ENCODE measurements around the gene TXNIP.
"Not testable (repeated sequence)": the region's sequence is repeated elsewhere in the genome, so short reads cannot be mapped to it uniquely, and the experiment has no call there.

The TXNIP gene, protein sequence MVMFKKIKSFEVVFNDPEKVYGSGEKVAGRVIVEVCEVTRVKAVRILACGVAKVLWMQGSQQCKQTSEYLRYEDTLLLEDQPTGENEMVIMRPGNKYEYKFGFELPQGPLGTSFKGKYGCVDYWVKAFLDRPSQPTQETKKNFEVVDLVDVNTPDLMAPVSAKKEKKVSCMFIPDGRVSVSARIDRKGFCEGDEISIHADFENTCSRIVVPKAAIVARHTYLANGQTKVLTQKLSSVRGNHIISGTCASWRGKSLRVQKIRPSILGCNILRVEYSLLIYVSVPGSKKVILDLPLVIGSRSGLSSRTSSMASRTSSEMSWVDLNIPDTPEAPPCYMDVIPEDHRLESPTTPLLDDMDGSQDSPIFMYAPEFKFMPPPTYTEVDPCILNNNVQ

DNA sequence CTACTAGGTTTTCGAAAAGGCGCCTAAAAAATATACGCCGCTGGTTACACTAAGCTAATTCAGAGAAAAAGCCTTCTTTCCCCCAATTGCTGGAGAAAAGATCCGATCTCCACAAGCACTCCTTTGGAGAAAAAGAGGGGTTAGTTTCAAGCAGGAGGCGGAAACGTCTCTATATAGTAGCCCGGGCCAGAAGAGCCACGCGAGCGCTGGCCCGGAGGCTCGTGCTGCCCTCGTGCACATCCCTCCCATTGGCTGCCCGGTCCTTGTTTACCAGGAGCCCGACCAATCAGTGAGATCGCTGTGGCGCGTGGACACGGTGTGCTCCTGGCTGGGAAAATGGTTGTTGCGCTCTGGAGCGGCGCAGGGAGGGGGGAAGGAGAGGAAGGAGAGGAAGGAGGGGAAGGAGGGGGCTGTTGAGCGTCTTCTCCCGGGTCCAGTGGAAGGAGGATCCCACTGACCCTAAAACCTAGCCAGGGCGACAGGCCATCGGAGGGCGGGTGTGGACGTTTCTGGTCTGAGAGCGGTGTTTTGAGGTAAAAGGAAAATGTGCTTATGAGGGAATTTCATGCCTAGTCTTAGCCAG lies at the start of gene TXNIP:
Gene TXNIP (minus strand): TSS at position 147 of the 583 bp plus-strand sequence. CDS start 313 bp downstream, outside the sequence.
- DNase-seq (ENCODE audit: low read depth), result peak; percentile 83

DNA sequence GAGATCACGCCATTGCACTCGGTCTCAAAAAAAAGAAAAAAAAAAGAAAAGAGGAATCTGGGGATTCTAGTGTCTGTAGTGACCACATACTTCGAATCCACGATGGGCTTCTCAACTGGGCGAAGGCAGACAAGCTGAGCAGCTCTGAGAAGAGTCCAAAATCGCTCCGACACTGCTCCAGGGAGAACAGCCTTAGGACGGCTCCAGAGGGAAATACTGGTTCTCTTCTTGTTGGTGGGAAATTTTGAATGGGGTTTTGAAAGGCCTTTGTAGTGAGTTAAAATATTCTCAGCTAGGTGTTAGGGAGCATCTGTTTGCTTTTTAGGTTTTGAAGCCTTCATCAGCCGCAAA lies 43.4 kb upstream of the TXNIP start:
- no peak for DNase-seq (ENCODE audit: low read depth)

DNA sequence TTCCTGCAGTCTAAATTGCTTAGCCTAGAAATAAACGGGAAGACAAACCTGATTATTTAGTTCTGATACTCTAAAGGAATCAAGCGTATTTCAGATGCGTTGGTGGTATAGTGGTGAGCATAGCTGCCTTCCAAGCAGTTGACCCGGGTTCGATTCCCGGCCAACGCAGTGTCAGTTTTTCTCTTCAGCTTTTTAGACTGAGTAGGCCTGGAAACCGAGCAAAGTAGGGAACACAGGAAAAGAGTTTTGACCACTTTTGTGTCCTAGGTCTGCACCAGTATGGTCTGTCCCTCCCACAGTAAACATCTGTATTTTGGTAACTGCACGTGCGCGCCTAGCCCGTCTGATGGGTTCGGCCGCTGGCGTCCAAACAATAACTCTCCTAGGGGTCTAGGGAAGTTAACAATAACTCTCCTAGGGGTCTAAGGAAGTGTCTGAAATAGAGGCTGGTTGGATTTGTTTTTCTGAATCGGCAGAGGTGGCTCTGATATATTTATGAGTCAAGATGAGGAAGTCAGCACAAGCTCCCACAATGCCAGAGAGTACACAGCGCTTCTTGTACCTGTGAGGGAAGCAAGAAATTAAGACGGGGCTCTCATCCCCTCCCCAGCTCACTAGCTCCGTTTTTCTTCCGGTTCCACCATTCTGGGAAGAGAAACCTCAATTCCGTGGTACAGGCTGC lies 40.7 kb upstream of the TXNIP start:
- peak; percentile 84 for DNase-seq (ENCODE audit: low read depth)

DNA sequence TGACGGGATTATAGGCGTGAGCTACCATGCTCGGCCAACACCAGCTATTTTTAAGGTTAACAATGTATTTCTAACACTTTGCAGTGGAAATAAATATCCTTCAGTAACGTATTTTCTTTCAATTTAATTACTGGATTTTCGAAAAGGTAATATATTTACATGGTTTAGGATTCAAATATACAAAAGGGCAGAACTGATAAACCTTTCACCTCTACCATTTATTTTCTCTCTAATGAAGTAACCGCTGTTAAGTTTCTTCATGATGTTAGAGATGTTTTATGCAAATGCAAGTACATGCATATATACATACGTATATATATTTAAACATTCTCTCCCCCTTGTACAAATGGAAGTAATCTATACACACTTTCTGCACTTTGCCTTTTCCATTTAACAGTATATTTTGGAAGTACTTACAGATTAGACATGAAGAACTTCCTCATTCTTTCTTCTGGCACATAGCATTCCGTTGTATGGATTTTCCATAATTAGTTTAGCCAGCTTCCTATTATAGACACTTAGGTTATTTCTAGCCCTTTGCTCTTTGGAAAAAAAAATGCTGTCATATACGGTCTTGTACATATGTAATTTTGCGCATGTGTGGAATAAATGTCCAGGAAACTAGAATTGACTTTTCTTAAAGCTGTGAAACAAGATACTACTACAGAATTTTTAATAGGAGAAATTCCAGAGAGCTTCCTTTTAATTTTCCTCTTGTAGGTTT lies 40.0 kb upstream of the TXNIP start:
- DNase-seq (ENCODE audit: low read depth), result peak; percentile 35

DNA sequence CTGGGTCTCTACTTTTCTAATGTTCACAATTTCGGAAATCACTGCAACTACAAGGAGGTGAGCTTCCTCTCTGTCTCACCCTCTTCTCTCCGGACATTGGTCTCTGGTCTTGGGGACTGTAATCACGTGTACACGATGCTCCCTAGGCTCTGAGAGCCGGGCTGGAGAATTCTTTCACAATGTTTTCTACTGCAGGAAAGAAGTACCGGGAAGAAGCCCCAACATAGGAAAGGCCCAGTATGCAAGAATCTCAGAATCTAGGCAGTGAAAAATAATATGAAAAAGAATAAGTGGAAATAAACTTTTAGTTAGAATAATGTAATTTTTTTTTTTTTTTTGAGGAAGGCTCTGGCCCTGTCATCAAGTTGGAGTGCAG lies 38.7 kb upstream of the TXNIP start:
- DNase-seq (ENCODE audit: low read depth), result peak; percentile 51

DNA sequence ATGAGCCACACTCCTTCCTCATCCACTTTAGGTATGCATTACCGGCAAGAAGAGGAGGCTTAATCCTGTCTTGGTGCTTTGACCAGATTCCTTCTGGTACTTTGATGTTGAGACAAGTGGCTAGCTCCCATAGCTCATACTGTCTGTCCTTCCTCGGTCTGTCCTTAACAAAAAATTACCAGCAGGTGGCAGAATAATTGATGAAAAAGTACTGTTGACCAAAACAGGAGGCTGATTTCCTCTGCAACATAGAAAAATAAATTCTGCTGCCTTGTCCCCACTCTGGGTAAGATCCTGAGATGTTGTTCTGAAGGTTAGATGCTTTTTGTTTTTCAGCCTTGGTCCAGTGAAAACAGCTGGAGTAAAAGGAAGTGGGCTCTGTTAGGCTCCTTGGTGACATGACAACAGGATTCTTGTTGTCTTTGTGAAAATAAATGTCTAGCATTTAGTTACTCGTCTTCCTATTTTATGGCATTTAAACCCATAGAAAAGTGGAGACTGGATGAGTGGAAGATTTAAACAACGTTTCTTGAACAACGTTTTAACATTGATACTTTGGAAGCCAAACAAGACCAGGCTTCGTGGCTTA lies 36.3 kb upstream of the TXNIP start:
- DNase-seq (ENCODE audit: low read depth), result no peak

DNA sequence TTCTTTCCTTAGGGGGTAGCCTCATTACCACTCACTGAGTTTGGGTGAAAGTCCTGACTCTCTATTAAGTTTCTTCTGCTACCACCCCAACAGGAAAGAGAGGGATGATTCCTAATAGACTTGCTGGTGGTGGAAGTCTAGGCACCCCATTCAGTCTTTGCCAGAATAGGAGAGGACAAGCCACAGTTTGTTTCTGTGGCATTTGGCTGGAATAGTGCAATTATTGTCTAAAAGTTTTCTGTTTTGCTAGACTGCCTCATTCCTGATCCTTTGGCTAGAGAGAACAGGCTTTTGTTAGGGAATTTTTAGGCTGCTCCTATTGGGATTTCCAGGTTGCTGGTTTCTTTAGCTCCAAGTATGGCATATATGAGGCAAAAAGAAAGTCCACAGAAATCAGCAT lies 35.1 kb upstream of the TXNIP start:
- no peak for DNase-seq (ENCODE audit: low read depth)

DNA sequence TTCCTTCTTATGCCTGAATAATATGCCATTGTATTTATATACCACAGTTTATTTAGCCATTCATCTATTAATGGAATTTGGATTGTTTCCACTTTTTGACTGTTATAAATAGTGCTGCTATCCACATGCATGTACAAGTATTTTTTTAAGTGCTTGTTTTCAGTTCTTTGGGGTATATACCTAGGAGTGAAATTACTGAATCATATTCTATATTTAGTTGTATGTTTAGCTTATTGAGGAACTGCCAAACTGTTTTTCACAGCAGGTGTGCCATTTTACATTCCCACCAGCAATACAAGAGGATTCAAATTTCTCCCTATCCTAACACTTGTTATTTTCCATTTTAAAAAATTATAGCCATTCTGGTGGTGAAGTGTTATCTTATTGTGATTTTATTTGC lies 32.7 kb upstream of the TXNIP start:
- no peak for DNase-seq (ENCODE audit: low read depth)

DNA sequence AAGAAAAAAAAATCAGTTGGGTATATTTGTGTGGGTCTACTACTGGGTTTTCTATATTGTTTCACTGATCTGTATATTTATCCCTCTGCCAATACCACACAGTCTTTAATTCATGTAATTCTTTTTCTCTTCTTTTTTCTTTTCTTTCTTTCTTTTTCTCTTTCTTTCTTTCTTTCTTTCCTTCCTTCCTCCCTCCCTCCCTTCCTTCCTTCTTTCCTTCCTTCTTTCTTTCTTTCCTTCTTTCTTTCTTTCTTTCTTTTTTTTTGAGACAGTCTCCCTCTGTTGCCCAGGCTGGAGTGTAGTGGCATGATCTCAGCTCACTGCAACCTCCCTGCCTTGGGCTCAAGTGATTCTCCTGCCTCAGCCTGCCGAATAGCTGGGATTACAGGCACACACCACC lies 30.3 kb upstream of the TXNIP start:
- DNase-seq (ENCODE audit: low read depth), result not testable (repeated sequence)

DNA sequence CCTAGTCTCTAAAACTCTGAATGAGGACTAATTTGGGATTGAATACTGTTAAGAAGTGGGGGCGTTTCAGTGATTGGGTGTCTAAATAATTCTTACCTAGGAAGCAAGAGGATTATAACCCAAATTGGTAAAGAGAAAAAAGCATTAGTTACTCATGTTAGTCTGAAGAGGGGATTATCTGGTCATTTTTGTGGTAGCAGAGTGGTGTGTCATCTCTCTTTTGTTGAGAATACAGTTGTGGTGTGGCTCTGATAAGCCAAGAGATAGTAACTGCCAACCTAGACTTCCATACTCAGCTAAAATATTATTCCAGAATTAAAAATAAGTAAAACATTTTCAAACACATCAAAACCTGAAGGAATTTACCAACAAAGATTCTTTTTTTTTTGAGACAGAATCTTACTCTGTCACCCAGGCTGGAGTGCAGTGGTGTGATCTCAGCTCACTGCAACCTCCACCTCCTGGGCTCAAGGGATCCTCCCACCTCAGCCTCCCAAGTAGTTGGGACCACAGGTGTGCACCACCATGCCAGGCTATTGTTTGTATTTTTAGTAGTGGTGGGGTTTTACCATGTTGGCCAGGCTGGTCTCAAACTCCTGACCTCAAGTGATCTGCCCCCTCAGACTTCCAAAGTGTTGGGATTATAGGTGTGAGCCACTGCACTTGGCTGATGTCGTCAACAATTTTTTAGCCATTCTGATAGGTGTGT lies 29.6 kb upstream of the TXNIP start:
- not testable (repeated sequence) for DNase-seq (ENCODE audit: low read depth)

DNA sequence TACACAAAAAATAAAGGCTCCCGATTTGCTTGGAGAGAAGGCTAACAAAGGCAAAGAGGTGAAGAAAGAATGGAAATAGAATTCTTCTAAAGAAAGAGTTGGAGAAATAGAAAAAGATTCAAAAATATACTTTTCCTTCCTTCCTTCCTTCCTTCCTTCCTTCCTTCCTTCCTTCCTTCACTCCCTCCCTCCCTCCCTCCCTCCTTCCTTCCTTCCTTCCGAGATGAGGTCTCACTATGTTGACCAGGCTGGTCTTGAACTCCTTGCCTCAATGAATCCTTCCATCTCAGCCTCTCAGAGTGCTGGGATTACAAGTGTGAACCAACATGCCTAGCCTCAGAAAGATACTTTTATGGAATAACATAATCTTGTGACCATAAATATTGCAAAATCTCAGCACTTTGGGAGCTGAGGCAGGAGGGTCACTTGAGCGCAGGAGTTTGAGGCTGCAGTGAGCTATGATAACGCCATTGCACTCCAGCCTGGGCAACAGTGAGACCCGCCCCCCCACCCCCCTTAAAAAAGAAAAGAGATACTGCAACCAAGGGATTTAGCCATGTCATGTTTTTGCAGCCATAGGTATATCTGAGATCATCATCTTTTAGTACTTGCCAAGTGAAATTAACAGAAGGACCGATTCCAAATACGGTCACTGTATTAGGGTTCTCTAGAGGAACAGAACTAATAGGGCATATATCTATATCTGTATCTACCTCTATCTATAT lies 26.2 kb upstream of the TXNIP start:
- DNase-seq (ENCODE audit: low read depth), result no peak

DNA sequence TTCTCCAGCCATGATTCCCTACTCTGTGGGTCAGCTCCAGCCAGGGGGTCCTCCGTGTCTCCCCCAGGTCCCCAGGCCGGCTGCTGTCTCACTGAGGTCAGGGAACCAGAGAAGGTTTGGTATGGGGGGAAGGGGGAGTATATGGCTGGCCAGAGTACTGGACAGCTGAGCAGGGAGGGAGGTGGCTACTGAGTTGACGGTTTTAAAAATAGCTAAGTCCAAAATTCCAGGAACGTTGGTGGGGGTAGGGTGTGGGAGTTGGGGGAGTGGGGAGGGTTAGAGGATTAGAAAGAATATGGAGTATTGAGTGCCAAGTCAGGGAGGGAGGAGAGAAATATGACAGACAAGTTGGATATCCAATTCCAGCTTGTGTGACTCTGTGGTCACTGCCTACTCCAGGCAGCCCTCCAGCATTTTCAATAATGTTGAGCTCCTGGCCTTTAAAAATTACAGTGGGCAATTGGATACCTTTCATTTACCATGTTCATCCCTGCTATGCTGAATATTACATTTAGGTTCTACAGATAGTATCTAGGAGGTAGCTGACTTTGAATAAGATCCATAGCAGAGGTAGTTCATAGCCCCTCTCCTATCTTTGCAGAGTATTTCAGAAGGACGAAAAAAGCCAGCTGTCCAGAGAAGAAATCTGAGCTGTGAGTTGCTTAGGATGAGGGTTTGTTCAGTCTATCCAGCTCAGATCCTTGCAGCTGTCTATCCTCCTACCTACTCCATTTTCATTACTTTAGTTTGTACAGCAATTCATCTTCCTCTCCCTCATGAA lies 25.4 kb upstream of the TXNIP start, which contains the start of gene HJV:
Gene HJV (minus strand): TSS at position 114 of the 781 bp plus-strand sequence. CDS start 1,504 bp downstream, outside the sequence.
- DNase-seq (ENCODE audit: low read depth), result no peak

DNA sequence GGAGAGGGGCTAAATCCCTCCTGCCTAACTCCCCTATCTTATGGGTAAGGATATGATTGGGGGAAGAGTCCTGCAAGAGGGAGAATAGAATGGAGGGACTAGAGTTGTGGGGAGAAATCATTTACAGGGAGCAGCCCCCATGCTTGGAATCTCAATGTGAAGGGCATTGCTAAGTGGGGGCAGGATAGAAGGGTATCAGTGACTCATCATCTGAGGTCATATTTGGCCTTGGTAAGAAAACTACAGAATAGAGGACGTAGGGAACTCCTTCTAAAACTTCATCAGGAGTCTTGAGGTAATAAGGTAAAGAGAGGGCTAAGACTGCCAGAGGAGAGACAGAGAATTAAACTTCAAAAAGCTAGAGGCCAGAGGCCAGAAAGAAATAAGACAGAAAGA lies 24.7 kb upstream of the TXNIP start:
- DNase-seq (ENCODE audit: low read depth), result no peak

DNA sequence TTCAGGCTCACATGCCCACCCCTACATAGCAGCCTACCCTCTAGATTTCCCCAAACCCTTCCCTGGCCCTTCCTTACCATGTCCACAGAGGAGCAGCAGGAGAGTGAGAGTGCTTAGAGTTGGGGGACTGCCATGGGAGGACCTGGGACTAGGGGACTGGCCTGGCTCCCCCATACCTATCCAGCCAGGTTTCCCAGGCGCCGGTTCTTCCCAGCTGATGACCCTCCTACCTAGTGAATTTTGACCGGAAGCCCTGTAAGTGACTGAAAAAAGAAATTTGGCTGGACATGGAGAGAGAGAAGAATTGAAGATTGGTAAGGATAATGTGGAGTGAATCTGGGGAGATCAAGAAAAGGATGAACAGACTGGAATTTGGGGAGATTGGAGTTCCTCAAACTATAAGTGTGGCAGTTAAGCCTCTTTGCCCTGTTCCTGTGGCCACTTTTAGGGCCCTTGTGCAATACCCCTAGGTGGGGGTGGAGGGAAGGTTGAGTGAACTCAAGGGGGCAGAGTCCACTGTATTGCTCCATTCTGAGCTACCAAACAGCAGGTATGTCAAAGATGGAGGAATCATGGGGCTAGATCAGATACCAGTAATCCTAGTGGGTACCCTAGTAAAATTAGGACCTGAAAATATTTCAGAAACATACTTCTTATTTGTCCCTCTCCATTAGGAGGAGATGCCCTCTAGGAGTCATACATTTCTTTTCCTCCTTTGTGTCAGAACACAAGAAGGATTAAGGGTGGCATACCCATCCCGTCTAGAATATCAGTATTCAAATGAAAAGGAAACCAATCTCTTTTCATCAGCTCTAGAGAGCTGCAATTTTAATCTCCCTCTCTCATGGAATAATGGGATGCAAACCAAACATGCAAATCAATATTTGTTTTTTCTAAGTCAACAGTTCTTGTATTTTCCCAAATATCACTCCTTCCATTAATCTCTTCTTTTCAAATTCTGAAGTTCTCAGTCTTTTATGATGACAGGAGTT lies 24.0 kb upstream of the TXNIP start:
- DNase-seq (ENCODE audit: low read depth), result no peak

DNA sequence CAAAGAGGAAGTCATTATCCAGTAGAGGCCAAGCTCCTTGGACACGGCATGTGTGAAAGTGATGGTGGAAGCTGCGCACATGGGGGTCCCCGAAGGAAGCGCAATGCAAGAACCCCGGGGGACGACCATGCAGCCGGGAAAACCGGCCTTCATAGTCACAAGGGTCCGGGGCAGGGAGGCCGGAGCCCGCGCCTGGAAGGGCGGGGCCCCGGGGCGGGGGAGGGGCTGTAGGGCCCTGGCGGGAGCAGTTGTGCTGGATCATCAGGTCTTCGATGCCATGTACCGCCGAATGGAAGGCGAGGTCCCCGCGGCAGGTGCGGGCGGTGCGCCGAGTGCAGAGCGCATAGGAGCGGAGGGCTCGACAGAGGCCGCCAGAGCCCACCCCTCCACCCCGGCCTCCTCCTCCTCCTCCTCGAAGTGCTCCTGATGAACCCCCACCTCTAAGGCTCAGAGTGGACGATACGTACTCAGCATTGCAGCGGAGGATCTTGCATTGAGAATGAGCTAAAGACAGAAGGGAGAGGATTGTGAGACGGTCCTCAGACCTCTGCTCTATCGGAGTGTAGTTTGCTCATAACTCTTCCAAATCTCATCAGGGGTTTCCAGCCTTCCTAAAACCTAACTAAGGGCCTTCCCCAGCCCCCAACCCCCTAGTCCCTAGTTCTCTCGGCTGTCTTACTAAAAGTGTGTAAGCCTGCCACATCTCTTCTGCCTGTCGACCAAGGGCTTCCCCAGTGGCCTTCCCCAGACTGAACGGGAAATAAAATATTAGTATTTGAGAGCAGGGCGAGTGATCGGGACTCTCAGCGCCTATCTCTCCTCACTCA lies 23.1 kb upstream of the TXNIP start:
- DNase-seq (ENCODE audit: low read depth), result no peak

DNA sequence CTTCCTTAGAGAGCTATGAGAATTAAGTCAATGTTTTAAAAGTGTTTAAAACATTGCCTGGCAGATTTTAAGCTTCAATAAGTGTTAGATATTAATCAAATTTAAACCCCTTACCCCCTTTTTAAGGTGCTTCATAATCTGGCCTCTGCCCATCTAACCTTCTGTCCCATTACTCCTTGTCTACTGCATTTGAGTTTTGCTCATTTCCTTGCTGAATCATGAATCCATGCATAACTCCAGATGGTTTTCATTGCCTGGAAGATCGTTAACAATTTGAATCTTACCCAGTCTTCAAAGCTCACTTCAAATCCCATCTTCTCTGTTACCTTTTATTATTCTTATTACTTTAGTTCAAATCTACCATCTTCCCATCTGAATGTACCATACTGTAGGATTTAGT lies 20.5 kb upstream of the TXNIP start:
- DNase-seq (ENCODE audit: low read depth), result no peak

DNA sequence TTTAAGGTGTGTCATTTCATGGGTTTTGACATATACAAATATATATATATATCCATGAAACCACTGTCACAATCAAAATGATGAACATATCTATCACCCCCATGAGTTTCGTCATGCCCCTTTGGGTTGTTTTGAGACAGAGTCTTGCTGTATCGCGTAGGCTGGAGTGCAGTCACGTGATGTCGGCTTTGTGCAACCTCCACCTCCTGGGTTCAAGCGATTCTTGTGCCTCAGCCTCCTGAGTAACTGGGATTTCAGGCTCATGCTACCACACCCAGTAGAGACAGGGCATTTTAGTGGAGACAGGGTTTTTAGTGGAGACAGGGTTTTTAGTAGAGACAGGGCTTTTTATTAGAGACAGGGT lies 17.2 kb upstream of the TXNIP start:
- DNase-seq (ENCODE audit: low read depth), result no peak

All from HS-27A (cell line).